Fibroblast of skin of scalp (primary cell): ENCODE measurements around the gene DSTN.

Source experiments
- DNase-seq: peaks from one replicate; pipeline ENCODE4 v3.0.0-alpha.2; 2013

DSTN gene

GRCh38 chr20:17549131-17549530 lies 20.7 kb upstream of the DSTN start:
- DNase-seq: no peak

- DNase-seq: no peak
Observed at GRCh38 chr20:17555106-17555505, 14.8 kb upstream of the DSTN start.

GRCh38 chr20:17556837-17557674 lies 12.8 kb upstream of the DSTN start:
- DNase-seq: peak; percentile 65

- DNase-seq: peak; percentile 48
Observed at GRCh38 chr20:17557675-17558006, 12.2 kb upstream of the DSTN start.

GRCh38 chr20:17558154-17558940 lies 11.5 kb upstream of the DSTN start:
- peak; percentile 80 for DNase-seq

GRCh38 chr20:17558941-17559304 lies 11.0 kb upstream of the DSTN start:
- DNase-seq: no peak

GRCh38 chr20:17559338-17559737 lies 10.5 kb upstream of the DSTN start:
- DNase-seq: no peak

GRCh38 chr20:17560344-17561074 lies 9.4 kb upstream of the DSTN start:
- no peak for DNase-seq

- DNase-seq: peak; percentile 96
Observed at GRCh38 chr20:17562804-17563305, 7.0 kb upstream of the DSTN start.

- DNase-seq: peak; percentile 69
Observed at GRCh38 chr20:17565169-17565845, 4.6 kb upstream of the DSTN start.

- DNase-seq: no peak
Observed at GRCh38 chr20:17566345-17566744, 3.5 kb upstream of the DSTN start.

- DNase-seq: no peak
Observed at GRCh38 chr20:17568045-17568788, 1.7 kb upstream of the DSTN start.

- peak; percentile 100 for DNase-seq
Observed at GRCh38 chr20:17568972-17569521, 828 bp upstream of the DSTN start.

GRCh38 chr20:17570347-17571152 lies 675 bp downstream of the DSTN start:
- peak; percentile 46 for DNase-seq

- peak; percentile 20 for DNase-seq
Observed at GRCh38 chr20:17571153-17571527, 1.3 kb downstream of the DSTN start.

GRCh38 chr20:17572034-17572638 lies 2.3 kb downstream of the DSTN start:
- DNase-seq: no peak

GRCh38 chr20:17573463-17573862 lies 3.6 kb downstream of the DSTN start:
- DNase-seq: no peak

- DNase-seq: no peak
Observed at GRCh38 chr20:17576215-17576614, 6.3 kb downstream of the DSTN start.

GRCh38 chr20:17579369-17580039 lies 9.6 kb downstream of the DSTN start:
- no peak for DNase-seq

- DNase-seq: no peak
Observed at GRCh38 chr20:17580895-17581294, 11.0 kb downstream of the DSTN start.
